Gastroesophageal sphincter (tissue), 4 donors: ENCODE measurements around the gene MSL1. TPM values are rescaled to one million over a fixed set of nuclear protein-coding genes. Genes with fewer than 3 reads are reported as not detected.

ENCODE experiments used
- ATAC-seq: fragments of 150-250 bp; one replicate; pipeline ENCODE4 v1.9.1; 2016; ENCODE audit warnings: mild to moderate bottlenecking, moderate library complexity
- H3K27ac ChIP-seq, 4 donors: fragments of 200-600 bp; sonication (generic) in 3 of 4; 1 replicate in 3 of 4; 2 replicates in 1 of 4; pipeline ENCODE4 v1.5.1; 2016 to 2019
- H3K27me3 ChIP-seq: fragments of 200-600 bp; sonication (generic); one replicate; pipeline ENCODE4 v1.5.1; 2019
- H3K36me3 ChIP-seq, 2 donors: fragments of 200-600 bp; sonication (generic); one replicate each; pipeline ENCODE4 v1.5.1; 2019; ENCODE audit warnings: control low read depth in 1 of 2
- H3K4me1 ChIP-seq, 3 donors: fragments of 200-600 bp; sonication (generic); 1 replicate in 2 of 3; 2 replicates in 1 of 3; pipeline ENCODE4 v1.5.1; 2016 to 2019; ENCODE audit warnings: control low read depth in 2 of 3
- H3K4me3 ChIP-seq, 2 donors: fragments of 200-600 bp; sonication (generic); one replicate each; pipeline ENCODE4 v1.5.1; 2019; ENCODE audit warnings: mild to moderate bottlenecking in 1 of 2, moderate library complexity in 1 of 2
- H3K9me3 ChIP-seq, 3 donors: fragments of 200-600 bp; sonication (generic); one replicate each; pipeline ENCODE4 v1.5.1; 2017 to 2019; ENCODE audit warnings: control low read depth in 2 of 3
- EP300 ChIP-seq: sonication (generic); formaldehyde crosslinking; IDR thresholded peaks from one replicate; pipeline ENCODE4 v1.6.1; 2017; ENCODE audit warnings: antibody characterized with exemption, mild to moderate bottlenecking
- POLR2A ChIP-seq, 2 donors: fragments of 450-650 bp; IDR thresholded peaks; one replicate each; pipeline ENCODE4 v1.6.1; 2017; ENCODE audit warnings: antibody characterized with exemption in 2 of 2, mild to moderate bottlenecking in 2 of 2, moderate library complexity in 1 of 2
- POLR2AphosphoS5 ChIP-seq: sonication (generic); formaldehyde crosslinking; IDR thresholded peaks from one replicate; pipeline ENCODE4 v1.6.1; 2017; ENCODE audit warnings: antibody characterized with exemption
- WGBS, 2 donors: methylation state at CpG; one replicate each; pipeline ENCODE4 v1.1.5; 2018; ENCODE audit warnings: low coverage in 1 of 2; 5-methylcytosine and 5-hydroxymethylcytosine counted together
- total RNA-seq, 4 donors: library from RNA; depleted of rRNA; stranded (reverse); fragments of >200 nt; gene quantifications; one replicate each; pipeline ENCODE4 v1.1.0, GENCODE V29; 2016
- TF ChIP-seq, protein P1 (sequence below), 4 experiments: fragments of 200-600 bp in 2 of 4; fragments of 450-650 bp in 2 of 4; sonication (generic) in 1 of 4; IDR thresholded peaks; one replicate each; pipeline ENCODE4 v1.5.1; 2017 to 2019; ENCODE audit warnings: antibody characterized with exemption in 4 of 4, mild to moderate bottlenecking in 2 of 4, moderate library complexity in 2 of 4

MSL1 gene
- total RNA-seq, 4 donors from 2014 or later: 67.0 to 107 (median 88.1) TPM

- Histone ChIP-seq H3K4me3 (no peak overlapping the region), H3K27me3 (no peaks in the 10 kb centered on the region), H3K27ac (peak overlapping the region; percentile 58 to 99 (median 98)), H3K4me1 (peaks cover 12 to 84% (median 67%) of the 10 kb centered on the region in 3 donors), H3K9me3 (no peaks in the 10 kb centered on the region), H3K36me3 (peaks cover 0 to 87% of the 10 kb centered on the region in 2 donors)
- ATAC-seq: no peak
- 25 to 40% methylated on average over 1 to 11 of the region's 18 CpGs for WGBS, 2 donors
- TF ChIP-seq, protein P1, sequence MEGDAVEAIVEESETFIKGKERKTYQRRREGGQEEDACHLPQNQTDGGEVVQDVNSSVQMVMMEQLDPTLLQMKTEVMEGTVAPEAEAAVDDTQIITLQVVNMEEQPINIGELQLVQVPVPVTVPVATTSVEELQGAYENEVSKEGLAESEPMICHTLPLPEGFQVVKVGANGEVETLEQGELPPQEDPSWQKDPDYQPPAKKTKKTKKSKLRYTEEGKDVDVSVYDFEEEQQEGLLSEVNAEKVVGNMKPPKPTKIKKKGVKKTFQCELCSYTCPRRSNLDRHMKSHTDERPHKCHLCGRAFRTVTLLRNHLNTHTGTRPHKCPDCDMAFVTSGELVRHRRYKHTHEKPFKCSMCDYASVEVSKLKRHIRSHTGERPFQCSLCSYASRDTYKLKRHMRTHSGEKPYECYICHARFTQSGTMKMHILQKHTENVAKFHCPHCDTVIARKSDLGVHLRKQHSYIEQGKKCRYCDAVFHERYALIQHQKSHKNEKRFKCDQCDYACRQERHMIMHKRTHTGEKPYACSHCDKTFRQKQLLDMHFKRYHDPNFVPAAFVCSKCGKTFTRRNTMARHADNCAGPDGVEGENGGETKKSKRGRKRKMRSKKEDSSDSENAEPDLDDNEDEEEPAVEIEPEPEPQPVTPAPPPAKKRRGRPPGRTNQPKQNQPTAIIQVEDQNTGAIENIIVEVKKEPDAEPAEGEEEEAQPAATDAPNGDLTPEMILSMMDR (IDR thresholded peaks at IDR 0.05): no peak
- peak; percentile 11 to 21 for TF ChIP-seq POLR2A (IDR thresholded peaks at IDR 0.05)
These were observed 29.9 kb upstream of the MSL1 start for GRCh38 chr17:40091691-40092397.

DNA sequence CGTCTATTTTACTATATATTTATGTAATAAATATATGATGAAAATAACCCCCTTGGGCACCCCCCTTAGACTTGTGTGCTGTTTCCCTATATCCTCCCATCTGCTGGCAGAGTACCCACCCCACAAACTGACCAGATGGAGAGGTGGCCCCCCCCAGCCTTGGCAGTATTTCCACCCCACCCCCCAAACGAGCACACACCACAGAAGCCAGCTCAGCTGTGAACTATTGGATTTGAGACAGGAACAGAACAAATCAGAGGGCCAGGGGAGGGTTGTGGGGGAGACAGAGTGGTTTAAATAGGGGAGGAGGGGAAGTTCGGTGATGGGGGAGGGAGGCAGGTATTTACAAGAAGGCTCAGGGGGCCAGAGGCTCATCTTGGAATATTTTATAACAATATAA is 29.2 kb upstream of the MSL1 start:
- Histone ChIP-seq H3K36me3 (peaks cover 0 to 85% of the 10 kb centered on the region in 2 donors), H3K9me3 (no peaks in the 10 kb centered on the region), H3K27me3 (no peaks in the 10 kb centered on the region), H3K4me1 (peaks cover 17 to 90% (median 74%) of the 10 kb centered on the region in 3 donors), H3K27ac (peak overlapping the region; percentile 58 to 99 (median 98)), H3K4me3 (no peak overlapping the region)
- WGBS, 2 donors: 13 to 15% methylated on average over 1 to 2 of the region's 3 CpGs
- no peak for ATAC-seq
- TF ChIP-seq POLR2A (IDR thresholded peaks at IDR 0.05): no peak
- TF ChIP-seq, protein P1 (IDR thresholded peaks at IDR 0.05): no peak

GRCh38 chr17:40093005-40093579 is 28.7 kb upstream of the MSL1 start:
- ATAC-seq: no peak
- TF ChIP-seq POLR2A (IDR thresholded peaks at IDR 0.05): peak in 1 of 2 donors; percentile 8
- no peak for TF ChIP-seq POLR2AphosphoS5
- peaks cover 18 to 95% (median 79%) of the 10 kb centered on the region in 3 donors for H3K4me1 ChIP-seq
- peaks cover 0 to 80% of the 10 kb centered on the region in 2 donors for H3K36me3 ChIP-seq
- H3K4me3 ChIP-seq: peak overlapping the region in 1 of 2 donors; percentile 1
- 35 to 46% methylated on average over 4 to 11 of the region's 29 CpGs for WGBS, 2 donors
- H3K9me3 ChIP-seq: no peaks in the 10 kb centered on the region
- no peaks in the 10 kb centered on the region for H3K27me3 ChIP-seq
- H3K27ac ChIP-seq: peak overlapping the region; percentile 58 to 99 (median 98)

DNA sequence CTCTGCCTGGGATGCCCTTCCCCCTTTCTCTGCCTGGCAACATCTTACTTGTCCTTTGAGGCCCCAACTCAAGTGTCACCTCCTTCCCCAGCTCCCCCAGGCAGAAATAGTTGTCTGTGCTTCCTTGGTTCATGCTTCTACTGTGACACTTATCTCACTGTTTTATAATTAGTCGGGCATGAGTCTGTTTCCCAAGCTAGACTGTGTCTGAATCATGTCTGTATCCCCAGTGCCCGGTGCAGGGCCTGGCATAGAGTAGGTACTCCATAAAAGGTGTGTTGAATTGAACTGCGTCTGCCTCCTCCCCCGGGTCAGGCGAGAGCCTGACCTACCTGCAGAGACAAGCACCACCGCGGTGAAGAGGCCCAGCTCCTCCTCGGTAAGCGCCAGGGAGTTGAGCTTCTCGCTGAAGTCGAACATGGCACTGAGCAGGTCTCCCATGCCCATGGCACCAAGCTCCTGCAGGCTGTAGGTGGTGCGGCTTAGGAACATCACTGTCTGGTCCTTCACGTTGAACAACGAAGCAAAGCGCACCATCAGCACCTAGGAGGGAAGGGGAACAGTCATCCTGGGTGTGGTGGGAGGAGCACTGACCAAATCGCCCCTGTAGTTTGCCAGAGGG is 28.1 kb upstream of the MSL1 start:
- TF ChIP-seq, protein P1 (IDR thresholded peaks at IDR 0.05): no peak
- peak; percentile 29 for TF ChIP-seq POLR2AphosphoS5
- WGBS, 2 donors: 28 to 73% methylated on average over 4 of the region's 16 CpGs
- no peak for ATAC-seq
- Histone ChIP-seq H3K27ac (peak overlapping the region; percentile 58 to 99 (median 98)), H3K9me3 (no peaks in the 10 kb centered on the region), H3K27me3 (no peaks in the 10 kb centered on the region), H3K4me1 (peaks cover 18 to 100% (median 85%) of the 10 kb centered on the region in 3 donors), H3K4me3 (peak overlapping the region in 1 of 2 donors; percentile 1), H3K36me3 (peaks cover 0 to 74% of the 10 kb centered on the region in 2 donors)

DNA sequence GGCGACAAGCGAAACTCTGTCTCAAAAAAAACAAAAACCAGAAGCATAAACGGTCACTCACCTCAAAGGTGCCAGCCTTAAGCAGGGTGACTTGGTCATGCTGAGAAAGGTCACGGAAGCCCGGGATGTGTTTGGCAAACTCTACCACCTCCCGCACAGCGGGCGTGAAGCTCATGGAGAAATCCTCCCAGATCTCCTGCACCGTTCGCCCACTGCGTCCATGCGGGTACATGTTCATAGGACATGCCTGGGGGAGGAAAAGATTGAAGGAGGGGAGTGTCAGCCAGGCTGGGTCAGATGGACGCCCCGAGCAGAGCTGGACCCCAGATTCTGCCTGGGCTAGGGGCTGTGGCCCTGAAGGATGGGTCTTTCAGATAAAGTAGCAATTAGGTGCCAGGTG is 26.9 kb upstream of the MSL1 start:
- ATAC-seq: no peak
- 60 to 67% methylated on average over 9 to 12 of the region's 14 CpGs for WGBS, 2 donors

More for the DNA sequence above, 26.9 kb upstream of the MSL1 start:
- Histone ChIP-seq H3K4me1 (peaks cover 18 to 89% (median 85%) of the 10 kb centered on the region in 3 donors), H3K36me3 (peaks cover 0 to 62% of the 10 kb centered on the region in 2 donors), H3K27ac (peak overlapping the region; percentile 36 to 99 (median 98)), H3K9me3 (no peaks in the 10 kb centered on the region), H3K27me3 (no peaks in the 10 kb centered on the region), H3K4me3 (no peak overlapping the region)
- TF ChIP-seq, protein P1 (IDR thresholded peaks at IDR 0.05): no peak
- peak; percentile 21 for TF ChIP-seq POLR2AphosphoS5
- no peak for TF ChIP-seq EP300
- no peak for TF ChIP-seq POLR2A (IDR thresholded peaks at IDR 0.05)
